Calu3 (cell line): ENCODE data around the gene MYL9. TPM values are rescaled to one million over a fixed set of nuclear protein-coding genes. Genes with fewer than 3 reads are reported as not detected.
A peak's percentile ranks its signal among the peaks of the same experiment; 100 is the strongest.

Experiments
- BruUV-seq: library from RNA; stranded (reverse); fragments of 400-500 nt; replicated peaks from 2 replicates; lab custom pipeline; 2021; lab: Mats Ljungman, UMichigan
- CTCF ChIA-PET: fragments of 300-600 bp; sonication (Branson Sonifier 250); formaldehyde crosslinking; loops from one replicate; lab custom pipeline; 2022; ENCODE audit warnings: antibody characterized with exemption; lab: Charles Lee
- DNase-seq: peaks from one replicate; pipeline ENCODE4 v3.0.0; 2022
- H3K27ac Mint-ChIP-seq: one replicate; pipeline ENCODE4 v1.8.0; 2022; ENCODE audit warnings: mixed read lengths; ENCODE audit not compliant: unreplicated experiment
- H3K27me3 Mint-ChIP-seq: one replicate; pipeline ENCODE4 v1.8.0; 2022; ENCODE audit warnings: mixed read lengths; ENCODE audit not compliant: unreplicated experiment
- H3K36me3 Mint-ChIP-seq: one replicate; pipeline ENCODE4 v1.8.0; 2022; ENCODE audit warnings: mild to moderate bottlenecking, moderate library complexity, mixed read lengths; ENCODE audit not compliant: insufficient read depth, unreplicated experiment
- H3K4me1 Mint-ChIP-seq: one replicate; pipeline ENCODE4 v1.8.0; 2022; ENCODE audit warnings: mild to moderate bottlenecking, low read depth, mixed read lengths; ENCODE audit not compliant: unreplicated experiment
- H3K4me3 Mint-ChIP-seq: one replicate; pipeline ENCODE4 v1.8.0; 2022; ENCODE audit warnings: mild to moderate bottlenecking, low read depth, moderate library complexity, mixed read lengths; ENCODE audit not compliant: unreplicated experiment
- H3K9me3 Mint-ChIP-seq: one replicate; pipeline ENCODE4 v1.8.0; 2022; ENCODE audit warnings: low read depth, mixed read lengths; ENCODE audit not compliant: unreplicated experiment
- CTCF ChIP-seq: fragments of 200-600 bp; IDR thresholded peaks from one replicate; pipeline ENCODE4 v1.8.0; 2022; ENCODE audit warnings: antibody characterized with exemption; ENCODE audit not compliant: unreplicated experiment
- intact Hi-C: fragments of 100-400 bp; cut with micrococcal nuclease; formaldehyde crosslinking; loops from one replicate; pipeline ENCODE4 v1.10.0; 2022; ENCODE audit not compliant: unreplicated experiment
- total RNA-seq: library from RNA; stranded (reverse); gene quantifications from 2 replicates; pipeline ENCODE4 v1.2.3, GENCODE V29; 2022

The MYL9 gene
- total RNA-seq, 1 experiment from 2014 or later, result 10.3 TPM

- no peaks in the 10 kb centered on the region for H3K4me1 Mint-ChIP-seq
- no TSS peak for BruUV-seq
- CTCF ChIA-PET, result interaction anchor here (0.7 kb wide), 2 partner anchors 11 to 185 kb away, joined by 4 to 6 read pairs; no protein-coding TSS in a partner anchor
Observed at GRCh38 chr20:36538026-36538722, 3.1 kb upstream of the MYL9 start.

GRCh38 chr20:36540551-36541211 is 638 bp upstream of the MYL9 start:
- CTCF ChIA-PET, result interaction anchor here (1.6 kb wide), 1 partner anchor 74 kb away, joined by 9 read pairs; no protein-coding TSS in a partner anchor
- no peaks in the 10 kb centered on the region for H3K9me3 Mint-ChIP-seq
- BruUV-seq, result no TSS peak
- no peak for DNase-seq
- no peak for TF ChIP-seq CTCF
- H3K4me3 Mint-ChIP-seq, result peak overlapping the region; percentile 64
- H3K4me1 Mint-ChIP-seq, result no peaks in the 10 kb centered on the region
- H3K27me3 Mint-ChIP-seq, result no peaks in the 10 kb centered on the region
- H3K27ac Mint-ChIP-seq, result no peak overlapping the region
- peaks cover 3% of the 10 kb centered on the region for H3K36me3 Mint-ChIP-seq
- intact Hi-C loops, result no loop called here

More at GRCh38 chr20:36538026-36538722, 3.1 kb upstream of the MYL9 start:
- DNase-seq, result no peak
- no peak overlapping the region for H3K27ac Mint-ChIP-seq
- no peak overlapping the region for H3K4me3 Mint-ChIP-seq
- H3K9me3 Mint-ChIP-seq, result no peaks in the 10 kb centered on the region
- intact Hi-C loops, result no loop called here
- TF ChIP-seq CTCF, result no peak
- H3K27me3 Mint-ChIP-seq, result no peaks in the 10 kb centered on the region
- H3K36me3 Mint-ChIP-seq, result peaks cover 3% of the 10 kb centered on the region

- CTCF ChIA-PET, result interaction anchor here (0.7 to 1.6 kb wide), 2 partner anchors 31 to 75 kb away, joined by 3 to 9 read pairs; no protein-coding TSS in a partner anchor
- Mint-ChIP-seq H3K27me3 (no peaks in the 10 kb centered on the region), H3K36me3 (peaks cover 3% of the 10 kb centered on the region), H3K4me1 (no peaks in the 10 kb centered on the region), H3K9me3 (no peaks in the 10 kb centered on the region), H3K4me3 (peak overlapping the region; percentile 64), H3K27ac (no peak overlapping the region)
- intact Hi-C loops, result no loop called here
- TF ChIP-seq CTCF, result peak; percentile 86
- no TSS peak for BruUV-seq
- DNase-seq, result peak; percentile 33
Observed at GRCh38 chr20:36541768-36542488, 609 bp downstream of the MYL9 start.

- intact Hi-C loops, result no loop called here
- no peak for TF ChIP-seq CTCF
- CTCF ChIA-PET, result interaction anchor here (1.6 kb wide), 1 partner anchor 76 kb away, joined by 9 read pairs; no protein-coding TSS in a partner anchor
- no peaks in the 10 kb centered on the region for H3K27me3 Mint-ChIP-seq
- no peak overlapping the region for H3K27ac Mint-ChIP-seq
- H3K9me3 Mint-ChIP-seq, result no peaks in the 10 kb centered on the region
- H3K36me3 Mint-ChIP-seq, result peaks cover 3% of the 10 kb centered on the region
- H3K4me1 Mint-ChIP-seq, result no peaks in the 10 kb centered on the region
- DNase-seq, result no peak
- H3K4me3 Mint-ChIP-seq, result no peak overlapping the region
- BruUV-seq, result no TSS peak
Observed at GRCh38 chr20:36542516-36543183, 1.3 kb downstream of the MYL9 start.
